ENCODE data around the gene RRAGB.
"Not testable (repeated sequence)": the region's sequence is repeated elsewhere in the genome, so short reads cannot be mapped to it uniquely, and the experiment has no call there.

GRCh38 chrX:55703436-55703835 lies 14.1 kb upstream of the RRAGB start:
- not testable (repeated sequence) for TF ChIP-seq CTCF, POLR2A, POLR2AphosphoS5 (IDR thresholded peaks at IDR 0.05)

Data from upper lobe of left lung (tissue), 4 donors.